PFSK-1 (cell line): ENCODE measurements around the gene KDM4F.

ENCODE experiments used
- FOXP2 ChIP-seq: optimal IDR thresholded peaks from 2 replicates; pipeline ENCODE3; 2011; ENCODE audit warnings: borderline replicate concordance, control low read depth, inconsistent platforms; ENCODE audit not compliant: insufficient read depth; ENCODE audit errors: extremely low read length, extremely low read depth
- POLR2AphosphoS5 ChIP-seq: IDR thresholded peaks from 2 replicates; pipeline ENCODE4 v1.6.1; 2012; ENCODE audit warnings: low read depth, mild to moderate bottlenecking, control low read depth, low read length, moderate library complexity
- REST ChIP-seq, 2 experiments: IDR thresholded peaks; 2 replicates each; pipeline versions ENCODE4 v1.6.1 to v1.8.0; 2011 to 2012; ENCODE audit warnings: low read depth in 2 of 2, low read length in 2 of 2, control low read depth in 1 of 2, inconsistent platforms in 1 of 2, mild to moderate bottlenecking in 1 of 2, moderate library complexity in 1 of 2; ENCODE audit not compliant: insufficient read depth in 1 of 2
- SIN3A ChIP-seq: IDR thresholded peaks from 2 replicates; pipeline ENCODE4 v1.6.1; 2012; ENCODE audit warnings: mild to moderate bottlenecking, low read length, moderate library complexity, borderline replicate concordance; ENCODE audit not compliant: insufficient read depth
- TAF1 ChIP-seq: IDR thresholded peaks from 2 replicates; pipeline ENCODE4 v1.6.1; 2012; ENCODE audit warnings: low read length, control low read depth, borderline replicate concordance; ENCODE audit not compliant: insufficient read depth

KDM4F gene

GRCh38 chr11:95098826-95099225 lies 49.6 kb downstream of the KDM4F start:
- TF ChIP-seq REST (IDR thresholded peaks at IDR 0.05; ENCODE audit: insufficient read depth in 1 of 2, low read depth in 2 of 2, low read length in 2 of 2): no peak
- no peak for TF ChIP-seq SIN3A
- no peak for TF ChIP-seq POLR2AphosphoS5
- TF ChIP-seq FOXP2: no peak
- TF ChIP-seq TAF1: no peak

DNA sequence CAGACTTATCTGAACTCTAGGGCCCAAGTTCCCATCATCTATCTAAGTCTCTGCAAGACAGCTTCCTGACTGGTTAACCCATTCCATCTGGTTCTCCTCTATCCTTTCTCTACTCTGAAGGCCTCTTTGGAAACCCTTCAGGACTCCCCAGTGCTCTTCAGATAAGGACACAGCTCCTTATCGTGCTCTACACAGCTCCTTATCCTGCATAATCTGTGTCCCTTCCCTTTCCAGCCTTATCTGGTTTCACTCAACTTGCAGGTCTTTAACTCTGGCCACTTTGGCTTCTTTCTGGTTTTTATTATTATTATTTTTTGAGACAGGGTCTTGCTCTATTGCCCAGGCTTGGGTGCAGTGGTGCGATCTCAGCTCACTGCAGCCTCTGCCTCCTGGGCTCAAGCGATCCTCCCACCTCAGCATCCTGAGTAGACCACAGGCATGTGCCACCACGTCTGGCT lies 51.0 kb downstream of the KDM4F start:
- TF ChIP-seq REST (IDR thresholded peaks at IDR 0.05; ENCODE audit: insufficient read depth in 1 of 2, low read depth in 2 of 2, low read length in 2 of 2) (no peak), SIN3A (no peak), TAF1 (no peak), FOXP2 (no peak), POLR2AphosphoS5 (no peak)
